Esophagus squamous epithelium (tissue), 5 donors: ENCODE data around the gene ANKRD13A. TPM values are rescaled to one million over a fixed set of nuclear protein-coding genes. Genes with fewer than 3 reads are reported as not detected.
A peak's percentile ranks its signal among the peaks of the same experiment; 100 is the strongest.
"Not testable (repeated sequence)": the region's sequence is repeated elsewhere in the genome, so short reads cannot be mapped to it uniquely, and the experiment has no call there.

Source experiments
- DNase-seq: peaks from one replicate; lab custom pipeline; 2025; lab: John Stamatoyannopoulos, UW
- H3K27ac ChIP-seq, 4 donors: fragments of 200-600 bp; sonication (generic); one replicate each; pipeline ENCODE4 v1.5.1; 2016 to 2019; ENCODE audit warnings: mild to moderate bottlenecking in 1 of 4
- H3K27me3 ChIP-seq, 4 donors: fragments of 200-600 bp; sonication (generic); 1 replicate in 3 of 4; 2 replicates in 1 of 4; pipeline versions ENCODE4 v1.5.1 to v1.6.0; 2017 to 2021; ENCODE audit warnings: antibody characterized with exemption in 1 of 4
- H3K36me3 ChIP-seq, 3 donors: fragments of 200-600 bp; sonication (generic); one replicate each; pipeline ENCODE4 v1.5.1; 2016 to 2019
- H3K4me1 ChIP-seq, 3 donors: fragments of 200-600 bp; sonication (generic); one replicate each; pipeline ENCODE4 v1.5.1; 2017 to 2019
- H3K4me3 ChIP-seq, 4 donors: fragments of 200-600 bp; sonication (generic); 1 replicate in 3 of 4; 2 replicates in 1 of 4; pipeline ENCODE4 v1.5.1; 2016 to 2019; ENCODE audit warnings: mild to moderate bottlenecking in 2 of 4, moderate library complexity in 1 of 4
- H3K9me3 ChIP-seq, 3 donors: fragments of 200-600 bp; sonication (generic); one replicate each; pipeline ENCODE4 v1.5.1; 2016 to 2019
- POLR2A ChIP-seq, 4 donors: fragments of 450-650 bp; IDR thresholded peaks; one replicate each; pipeline ENCODE4 v1.6.1; 2017; ENCODE audit warnings: antibody characterized with exemption in 4 of 4, mild to moderate bottlenecking in 4 of 4, moderate library complexity in 3 of 4
- WGBS, 2 donors: methylation state at CpG; one replicate each; pipeline ENCODE4 v1.1.5; 2018; 5-methylcytosine and 5-hydroxymethylcytosine counted together
- intact Hi-C: fragments of 100-400 bp; cut with DNase I; formaldehyde crosslinking; loops from one replicate; pipeline ENCODE4 v1.15.0; 2022
- total RNA-seq, 4 donors: library from RNA; depleted of rRNA; stranded (reverse); fragments of >200 nt; gene quantifications; one replicate each; pipeline ENCODE4 v1.1.0, GENCODE V29; 2016
- TF ChIP-seq, protein P1 (sequence below), 6 experiments: fragments of 450-650 bp in 4 of 6; fragments of 200-600 bp in 2 of 6; sonication (generic) in 2 of 6; IDR thresholded peaks; one replicate each; pipeline ENCODE4 v1.5.1; 2016 to 2019; ENCODE audit warnings: antibody characterized with exemption in 6 of 6, mild to moderate bottlenecking in 4 of 6, moderate library complexity in 4 of 6
- donor health status: DM: yes; HTN: yes; CAD: no.

The ANKRD13A gene
- total RNA-seq, 4 donors from 2014 or later = 67.6 to 92.9 (median 72.8) TPM

DNA sequence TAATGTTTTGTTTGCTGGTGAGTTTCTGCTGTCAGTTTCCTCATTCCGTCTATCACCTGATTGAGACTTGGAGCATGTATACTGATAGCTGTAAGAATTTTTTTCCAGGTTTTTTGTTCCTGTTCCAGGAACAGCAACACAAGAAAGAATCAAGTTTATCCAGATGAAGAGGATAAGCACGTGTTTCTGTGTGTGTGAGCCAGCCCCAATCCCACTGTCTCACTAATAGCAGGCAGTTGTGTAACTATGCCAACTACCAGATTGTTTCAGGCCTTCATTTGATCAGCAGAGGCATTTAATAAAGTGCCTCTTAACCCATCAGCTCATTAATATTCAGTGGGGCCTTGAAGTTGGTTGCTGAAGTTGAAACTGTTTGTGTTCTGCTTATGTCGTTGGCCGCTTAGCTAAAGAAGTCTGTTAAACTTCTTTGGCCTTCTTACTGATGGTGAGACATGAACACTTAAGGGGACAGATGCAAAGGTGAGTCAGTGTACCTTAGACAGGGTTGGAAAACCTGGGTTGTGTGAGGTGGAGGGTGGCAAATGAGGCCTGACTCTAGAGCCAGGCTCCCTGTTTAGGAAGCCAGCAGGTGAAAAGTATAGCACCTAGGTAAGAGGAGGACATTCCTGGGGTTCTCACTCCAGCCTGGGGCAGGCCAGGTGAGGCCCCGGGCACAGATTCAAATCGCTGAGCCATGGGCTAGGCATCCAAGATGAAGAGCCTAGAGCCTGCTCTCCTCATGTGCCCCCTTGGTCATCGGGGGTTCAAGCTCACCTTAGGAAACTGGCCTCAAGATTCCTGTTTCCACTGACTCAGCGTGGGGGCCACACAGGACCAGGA lies 3.7 kb downstream of the ANKRD13A start:
- 63 to 72% methylated on average over 4 to 6 of the region's 8 CpGs for WGBS, 2 donors
- intact Hi-C loops = no loop called here
- H3K4me3 ChIP-seq = no peak overlapping the region
- DNase-seq = no peak
- H3K9me3 ChIP-seq = no peaks in the 10 kb centered on the region
- H3K27ac ChIP-seq = peak overlapping the region in 3 of 4 donors; percentile 41 to 62 (median 45)
- H3K27me3 ChIP-seq = no peaks in the 10 kb centered on the region
- TF ChIP-seq, protein P1, sequence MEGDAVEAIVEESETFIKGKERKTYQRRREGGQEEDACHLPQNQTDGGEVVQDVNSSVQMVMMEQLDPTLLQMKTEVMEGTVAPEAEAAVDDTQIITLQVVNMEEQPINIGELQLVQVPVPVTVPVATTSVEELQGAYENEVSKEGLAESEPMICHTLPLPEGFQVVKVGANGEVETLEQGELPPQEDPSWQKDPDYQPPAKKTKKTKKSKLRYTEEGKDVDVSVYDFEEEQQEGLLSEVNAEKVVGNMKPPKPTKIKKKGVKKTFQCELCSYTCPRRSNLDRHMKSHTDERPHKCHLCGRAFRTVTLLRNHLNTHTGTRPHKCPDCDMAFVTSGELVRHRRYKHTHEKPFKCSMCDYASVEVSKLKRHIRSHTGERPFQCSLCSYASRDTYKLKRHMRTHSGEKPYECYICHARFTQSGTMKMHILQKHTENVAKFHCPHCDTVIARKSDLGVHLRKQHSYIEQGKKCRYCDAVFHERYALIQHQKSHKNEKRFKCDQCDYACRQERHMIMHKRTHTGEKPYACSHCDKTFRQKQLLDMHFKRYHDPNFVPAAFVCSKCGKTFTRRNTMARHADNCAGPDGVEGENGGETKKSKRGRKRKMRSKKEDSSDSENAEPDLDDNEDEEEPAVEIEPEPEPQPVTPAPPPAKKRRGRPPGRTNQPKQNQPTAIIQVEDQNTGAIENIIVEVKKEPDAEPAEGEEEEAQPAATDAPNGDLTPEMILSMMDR (IDR thresholded peaks at IDR 0.05) = no peak
- TF ChIP-seq POLR2A (IDR thresholded peaks at IDR 0.05) = no peak
- H3K36me3 ChIP-seq = peaks cover 0 to 13% (median 0%) of the 10 kb centered on the region in 3 donors
- peaks cover 4 to 58% (median 28%) of the 10 kb centered on the region in 3 donors for H3K4me1 ChIP-seq

DNA sequence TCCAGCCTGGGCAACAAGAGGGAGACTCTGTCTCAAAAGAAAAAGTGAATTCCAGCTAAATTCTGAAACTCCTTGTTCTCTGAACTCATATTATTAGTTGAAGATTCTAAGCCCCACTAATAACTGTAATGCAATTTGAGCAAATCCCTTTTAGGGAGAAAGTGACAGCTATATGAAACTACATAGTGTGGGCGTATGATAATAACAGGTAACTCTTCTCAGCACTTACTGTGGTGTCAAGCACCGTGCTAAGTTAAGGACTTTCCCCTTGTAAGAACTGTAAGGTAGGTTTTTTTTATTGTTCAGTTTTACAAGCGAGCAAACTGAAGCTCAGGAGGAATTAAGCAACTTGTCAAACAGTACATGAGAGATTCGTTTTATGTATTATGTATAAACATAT lies 5.4 kb downstream of the ANKRD13A start:
- no peak for DNase-seq
- H3K9me3 ChIP-seq = no peaks in the 10 kb centered on the region
- H3K4me3 ChIP-seq = no peak overlapping the region
- intact Hi-C loops = no loop called here
- TF ChIP-seq, protein P1 (IDR thresholded peaks at IDR 0.05) = no peak
- no peak for TF ChIP-seq POLR2A (IDR thresholded peaks at IDR 0.05)
- H3K27ac ChIP-seq = no peak overlapping the region
- no peaks in the 10 kb centered on the region for H3K27me3 ChIP-seq
- H3K36me3 ChIP-seq = peaks cover 0 to 13% (median 0%) of the 10 kb centered on the region in 3 donors
- WGBS, 2 donors = 57 to 59% methylated on average over 4 of the region's 4 CpGs
- peaks cover 4 to 49% (median 20%) of the 10 kb centered on the region in 3 donors for H3K4me1 ChIP-seq

GRCh38 chr12:110005319-110005973 lies 6.2 kb downstream of the ANKRD13A start:
- TF ChIP-seq, protein P1 (IDR thresholded peaks at IDR 0.05) = no peak
- no peak for TF ChIP-seq POLR2A (IDR thresholded peaks at IDR 0.05)

DNA sequence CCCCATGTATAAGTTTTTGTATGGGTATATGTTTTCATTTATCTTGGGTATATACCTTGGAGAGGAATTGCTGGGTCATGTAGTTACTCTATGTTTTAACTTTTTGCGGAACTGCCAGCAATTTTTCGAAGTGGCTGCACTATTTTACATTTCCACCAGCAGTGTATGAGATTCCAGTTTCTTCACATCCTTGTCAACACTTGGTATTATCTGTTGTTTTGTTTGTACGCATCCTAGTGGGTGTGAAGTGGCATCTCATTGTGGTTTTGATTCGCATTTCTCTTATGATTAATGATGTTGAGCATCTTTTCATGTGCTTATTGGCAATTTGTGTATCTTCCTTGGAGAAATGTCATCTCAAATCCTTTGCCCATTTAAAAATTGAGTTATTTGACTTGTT lies 6.9 kb downstream of the ANKRD13A start:
- peaks cover 0 to 13% (median 0%) of the 10 kb centered on the region in 3 donors for H3K36me3 ChIP-seq
- no peak overlapping the region for H3K27ac ChIP-seq
- 92 to 97% methylated on average over 4 of the region's 4 CpGs for WGBS, 2 donors
- intact Hi-C loops = no loop called here
- no peak overlapping the region for H3K4me3 ChIP-seq
- H3K4me1 ChIP-seq = peaks cover 0 to 39% (median 15%) of the 10 kb centered on the region in 3 donors
- DNase-seq = no peak
- H3K27me3 ChIP-seq = no peaks in the 10 kb centered on the region
- H3K9me3 ChIP-seq = no peaks in the 10 kb centered on the region
- TF ChIP-seq, protein P1 (IDR thresholded peaks at IDR 0.05) = no peak
- TF ChIP-seq POLR2A (IDR thresholded peaks at IDR 0.05) = no peak

More at GRCh38 chr12:110005319-110005973, 6.2 kb downstream of the ANKRD13A start:
- Histone ChIP-seq H3K27me3 (no peaks in the 10 kb centered on the region), H3K4me3 (no peak overlapping the region), H3K27ac (no peak overlapping the region), H3K9me3 (no peaks in the 10 kb centered on the region), H3K36me3 (peaks cover 0 to 13% (median 0%) of the 10 kb centered on the region in 3 donors), H3K4me1 (peaks cover under 1 to 44% (median 18%) of the 10 kb centered on the region in 3 donors)
- intact Hi-C loops = no loop called here
- no peak for DNase-seq
- 72 to 83% methylated on average over 7 of the region's 7 CpGs for WGBS, 2 donors

DNA sequence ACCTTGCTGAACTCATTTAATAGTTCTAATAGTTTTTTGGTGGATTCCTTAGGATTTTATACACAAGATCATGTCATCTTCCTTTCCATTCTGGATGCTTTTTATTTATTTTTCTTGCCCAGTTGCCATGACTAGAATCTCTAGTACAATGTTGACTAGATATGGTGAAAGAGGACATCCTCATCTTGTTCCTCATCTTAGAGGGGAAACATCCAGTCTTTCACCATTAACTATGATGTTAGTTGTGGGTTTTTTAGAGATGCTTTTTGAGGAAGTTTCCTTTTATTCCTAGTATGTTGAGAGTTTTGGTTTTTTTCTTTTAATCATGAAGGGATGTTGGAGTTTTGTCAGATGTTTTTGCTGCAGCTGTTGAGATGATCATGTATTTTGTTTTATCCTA lies 8.7 kb downstream of the ANKRD13A start:
- intact Hi-C loops = no loop called here
- DNase-seq = no peak
- Histone ChIP-seq H3K9me3 (no peaks in the 10 kb centered on the region), H3K4me1 (peaks cover 0 to 34% (median 9%) of the 10 kb centered on the region in 3 donors), H3K36me3 (peaks cover 0 to 19% (median 4%) of the 10 kb centered on the region in 3 donors), H3K27ac (no peak overlapping the region), H3K4me3 (no peak overlapping the region), H3K27me3 (no peaks in the 10 kb centered on the region)
- TF ChIP-seq POLR2A (IDR thresholded peaks at IDR 0.05) = no peak
- TF ChIP-seq, protein P1 (IDR thresholded peaks at IDR 0.05) = no peak

DNA sequence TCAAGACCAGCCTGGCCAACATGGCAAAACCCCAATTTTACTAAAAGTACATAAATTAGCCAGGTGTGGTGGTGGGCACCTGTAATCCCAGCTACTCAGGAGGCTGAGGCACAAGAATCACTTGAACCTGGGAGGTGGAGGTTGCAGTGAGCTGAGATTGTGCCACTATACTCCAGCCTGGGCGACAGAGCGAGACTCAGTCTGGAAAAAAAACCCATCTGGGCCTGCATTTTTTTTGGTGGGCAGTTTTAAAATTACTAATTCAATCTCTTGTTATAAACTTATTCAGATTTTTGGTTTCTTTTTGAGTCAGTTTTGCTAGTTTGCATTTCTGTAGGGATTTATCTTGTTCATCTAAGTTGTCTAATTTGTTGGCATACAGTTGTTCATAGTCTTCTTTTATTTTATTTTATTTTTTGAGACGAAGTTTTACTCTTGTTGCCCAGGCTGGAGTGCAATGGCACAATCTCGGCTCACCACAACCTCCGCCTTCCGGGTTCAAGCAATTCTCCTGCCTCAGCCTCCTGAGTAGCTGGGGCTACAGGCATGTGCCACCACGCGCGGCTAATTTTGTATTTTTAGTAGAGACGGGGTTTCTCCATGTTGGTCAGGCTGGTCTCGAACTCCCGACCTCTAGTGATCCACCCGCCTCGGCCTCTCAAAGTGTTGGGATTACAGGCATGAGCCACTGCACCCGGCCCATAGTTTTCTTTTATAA lies 9.6 kb downstream of the ANKRD13A start:
- 72 to 91% methylated on average over 14 to 15 of the region's 15 CpGs for WGBS, 2 donors
- H3K4me3 ChIP-seq, H3K9me3 ChIP-seq, DNase-seq, intact Hi-C loops, H3K27me3 ChIP-seq, H3K27ac ChIP-seq: not testable (repeated sequence)
- Histone ChIP-seq H3K36me3 (peaks cover 0 to 21% (median 11%) of the 10 kb centered on the region in 3 donors), H3K4me1 (peaks cover 0 to 26% (median 6%) of the 10 kb centered on the region in 3 donors)
